Fibroblast of the aortic adventitia (primary cell): ENCODE results near the gene CCDC30. TPM values are rescaled to one million over a fixed set of nuclear protein-coding genes. Genes with fewer than 3 reads are reported as not detected.
A peak's percentile ranks its signal among the peaks of the same experiment; 100 is the strongest.

Experiments used
- DNase-seq: peaks from one replicate; pipeline ENCODE4 v3.0.0-alpha.2; 2010; ENCODE audit warnings: low read depth
- H3K4me3 ChIP-seq: 2 replicates; pipeline ENCODE4 v1.5.1; 2011; ENCODE audit warnings: low read depth, mild to moderate bottlenecking, control low read depth, low read length, moderate library complexity
- CTCF ChIP-seq: IDR thresholded peaks from 2 replicates; pipeline ENCODE4 v1.5.1; 2011; ENCODE audit warnings: mild to moderate bottlenecking, low read length, control low read depth, inconsistent platforms; ENCODE audit not compliant: insufficient read depth
- total RNA-seq: library from RNA; depleted of rRNA; stranded (reverse); fragments of >200 nt; gene quantifications from 2 replicates; pipeline ENCODE4 v1.2.3, GENCODE V29; 2012; ENCODE audit warnings: low replicate concordance

The CCDC30 gene
- total RNA-seq, 1 donor: 1.4 TPM

- peak; percentile 31 for DNase-seq
- TF ChIP-seq CTCF: no peak
- H3K4me3 ChIP-seq: no peak overlapping the region
Measured at GRCh38 chr1:42533101-42533863, 70.2 kb downstream of the CCDC30 start.

- DNase-seq: no peak
- no peak for TF ChIP-seq CTCF
- H3K4me3 ChIP-seq: no peak overlapping the region
Measured at GRCh38 chr1:42541104-42541503, 78.0 kb downstream of the CCDC30 start.

GRCh38 chr1:42551180-42551579, 88.1 kb downstream of the CCDC30 start:
- no peak for TF ChIP-seq CTCF
- H3K4me3 ChIP-seq: no peak overlapping the region
- DNase-seq: no peak

GRCh38 chr1:42551590-42551989, 88.5 kb downstream of the CCDC30 start:
- DNase-seq: no peak

GRCh38 chr1:42552636-42553035, 89.5 kb downstream of the CCDC30 start:
- H3K4me3 ChIP-seq: no peak overlapping the region
- DNase-seq: no peak

More at GRCh38 chr1:42551590-42551989, 88.5 kb downstream of the CCDC30 start:
- no peak overlapping the region for H3K4me3 ChIP-seq
- no peak for TF ChIP-seq CTCF

GRCh38 chr1:42557230-42557851, 94.3 kb downstream of the CCDC30 start:
- DNase-seq: no peak
- H3K4me3 ChIP-seq: no peak overlapping the region
- TF ChIP-seq CTCF: no peak

More at GRCh38 chr1:42552636-42553035, 89.5 kb downstream of the CCDC30 start:
- TF ChIP-seq CTCF: no peak
